ENCODE results near the gene LEAP2.

GRCh38 chr5:132832612-132833011 lies 40.9 kb upstream of the LEAP2 start:
- TF ChIP-seq CTCF (IDR thresholded peaks at IDR 0.05; ENCODE audit: low read depth, low read length) (no peak), POLR2A (IDR thresholded peaks at IDR 0.05; ENCODE audit: extremely low read depth, insufficient read length) (no peak), MAX (IDR thresholded peaks at IDR 0.05; ENCODE audit: low read depth, low read length) (no peak), MYC (IDR thresholded peaks at IDR 0.05; ENCODE audit: low read depth, low read length) (no peak)
